HepG2 (cell line): ENCODE results near the gene ZC3H14. TPM values are rescaled to one million over a fixed set of nuclear protein-coding genes. Genes with fewer than 3 reads are reported as not detected.

Experiments used
- ATAD3A ChIP-seq: sonication (generic); formaldehyde crosslinking; IDR thresholded peaks from 2 replicates; pipeline ENCODE4 v1.4.0; 2020; ENCODE audit warnings: missing genetic modification reagents
- ATF2 ChIP-seq: sonication (generic); formaldehyde crosslinking; IDR thresholded peaks from 2 replicates; pipeline ENCODE4 v1.4.0; 2020; ENCODE audit warnings: missing genetic modification reagents
- ATRX ChIP-seq: sonication (generic); formaldehyde crosslinking; IDR thresholded peaks from 2 replicates; pipeline ENCODE4 v1.4.0; 2020; ENCODE audit warnings: missing genetic modification reagents, borderline replicate concordance
- CENPX ChIP-seq: sonication (generic); formaldehyde crosslinking; IDR thresholded peaks from 2 replicates; pipeline ENCODE4 v1.9.0; 2021; ENCODE audit warnings: mild to moderate bottlenecking, missing genetic modification reagents, moderate library complexity
- ERF ChIP-seq: IDR thresholded peaks from 2 replicates; pipeline ENCODE4 v1.6.1; 2018; ENCODE audit warnings: missing biosample characterization, missing genetic modification reagents
- ETV6 ChIP-seq: sonication (generic); formaldehyde crosslinking; conservative IDR thresholded peaks from 2 replicates; pipeline ENCODE4 v1.4.0; 2020; ENCODE audit warnings: missing genetic modification reagents
- FOXA3 ChIP-seq: IDR thresholded peaks from 2 replicates; pipeline ENCODE4 v1.6.1; 2016; ENCODE audit warnings: missing genetic modification reagents, missing compliant biosample characterization
- MLLT10 ChIP-seq: sonication (generic); formaldehyde crosslinking; IDR thresholded peaks from 2 replicates; pipeline ENCODE4 v1.4.0; 2020; ENCODE audit warnings: missing genetic modification reagents
- PRPF4 ChIP-seq: fragments of 200-400 bp; formaldehyde crosslinking; IDR thresholded peaks from 2 replicates; pipeline ENCODE4 v1.6.1; 2016; ENCODE audit warnings: low read length, low read depth; ENCODE audit not compliant: poor library complexity, severe bottlenecking
- RFXANK ChIP-seq: IDR thresholded peaks from 2 replicates; pipeline ENCODE4 v1.6.1; 2016
- TP53 ChIP-seq: sonication (generic); formaldehyde crosslinking; conservative IDR thresholded peaks from 2 replicates; pipeline ENCODE4 v1.4.0; 2020; ENCODE audit warnings: missing genetic modification reagents
- ZKSCAN8 ChIP-seq: IDR thresholded peaks from 2 replicates; pipeline ENCODE4 v1.6.1; 2016; ENCODE audit warnings: borderline replicate concordance, missing genetic modification reagents, missing compliant biosample characterization
- ZNF326 ChIP-seq: sonication (generic); formaldehyde crosslinking; IDR thresholded peaks from 2 replicates; pipeline ENCODE4 v1.4.0; 2020; ENCODE audit warnings: missing genetic modification reagents, borderline replicate concordance
- ZNF382 ChIP-seq: sonication (generic); formaldehyde crosslinking; IDR thresholded peaks from 2 replicates; pipeline ENCODE4 v1.5.0; 2020; ENCODE audit warnings: missing genetic modification reagents, mild to moderate bottlenecking, borderline replicate concordance
- ZNF646 ChIP-seq: sonication (generic); formaldehyde crosslinking; IDR thresholded peaks from 2 replicates; pipeline ENCODE4 v1.9.0; 2021; ENCODE audit warnings: mild to moderate bottlenecking, missing genetic modification reagents
- ZNF788 ChIP-seq: sonication (generic); formaldehyde crosslinking; IDR thresholded peaks from 2 replicates; pipeline ENCODE4 v1.5.0; 2020; ENCODE audit warnings: mild to moderate bottlenecking, missing genetic modification reagents, borderline replicate concordance
- ZNF878 ChIP-seq: sonication (generic); formaldehyde crosslinking; IDR thresholded peaks from 2 replicates; pipeline ENCODE4 v1.8.1; 2023; ENCODE audit warnings: mild to moderate bottlenecking, missing genetic modification reagents, moderate library complexity
- ZNF891 ChIP-seq: sonication (generic); formaldehyde crosslinking; IDR thresholded peaks from 2 replicates; pipeline ENCODE4 v1.5.0; 2020; ENCODE audit warnings: mild to moderate bottlenecking, missing genetic modification reagents
- ZSCAN30 ChIP-seq: sonication (generic); formaldehyde crosslinking; IDR thresholded peaks from 2 replicates; pipeline ENCODE4 v1.5.0; 2020; ENCODE audit warnings: mild to moderate bottlenecking, missing genetic modification reagents
- polyA plus RNA-seq, 8 experiments: library from polyadenylated mRNA; depleted of rRNA in 3 of 8; stranded (reverse) in 7 of 8; unstranded in 1 of 8; fragments of >200 nt; fragmentation: Illumina TruSeq in 4 of 8; extraction: Trizol in 4 of 8; gene quantifications; 2 replicates each; pipeline versions ENCODE4 v1.2.1 to v1.2.3, GENCODE V29; 2011 to 2016; ENCODE audit warnings: low read depth in 4 of 8, missing spikeins in 1 of 8, mixed read lengths in 1 of 8; ENCODE audit not compliant: insufficient read depth in 1 of 8
- total RNA-seq, 5 experiments: library from RNA; depleted of rRNA; stranded (reverse); fragments of >200 nt; fragmentation: Illumina TruSeq; extraction: Trizol; gene quantifications; 2 replicates each; pipeline ENCODE4 v1.2.3, GENCODE V29; 2016; ENCODE audit warnings: low read depth in 1 of 5

ZC3H14 gene
- total and polyA plus RNA-seq, 2 of the 13 experiments (the other 11 are each of a cell fraction or from before 2014, with no cell fraction given): 65.1 to 67.5 TPM

GRCh38 chr14:88562831-88563686, at the start of gene ZC3H14 (continued):
- TF ChIP-seq ATRX (no peak), ZKSCAN8 (no peak), ZNF891 (CRISPR knock-in tag) (peak; percentile 93), PRPF4 (no peak), FOXA3 (no peak), ETV6 (CRISPR knock-in tag) (peak; percentile 64; the same call in 1 of the 2 replicates), ZNF646 (CRISPR knock-in tag) (no peak), ERF (CRISPR knock-in tag) (peak; percentile 64; the same call in 1 of the 2 replicates), ZNF382 (CRISPR knock-in tag) (no peak), ZNF326 (CRISPR knock-in tag) (no peak), ZNF878 (no peak), RFXANK (CRISPR knock-in tag) (no peak), ZSCAN30 (CRISPR knock-in tag) (no peak), ATAD3A (CRISPR knock-in tag) (no peak), CENPX (CRISPR knock-in tag) (no peak), ZNF788 (CRISPR knock-in tag) (peak; percentile 96), ATF2 (CRISPR knock-in tag) (peak; percentile 64; the same call in 1 of the 2 replicates), MLLT10 (CRISPR knock-in tag) (no peak), TP53 (CRISPR knock-in tag) (no peak)
